Measurements from ENCODE around the gene PRKACA.

The PRKACA gene

GRCh38 chr19:14138576-14139265 lies 21.2 kb upstream of the PRKACA start:
- no peak for TF ChIP-seq NFRKB (IDR thresholded peaks at IDR 0.05)
- no peak for TF ChIP-seq BHLHE40 (IDR thresholded peaks at IDR 0.05; ENCODE audit: borderline replicate concordance)
- TF ChIP-seq CTBP1 (IDR thresholded peaks at IDR 0.05; ENCODE audit: borderline replicate concordance), result no peak
- no peak for TF ChIP-seq SP1 (IDR thresholded peaks at IDR 0.05)
- TF ChIP-seq ZNF384 (IDR thresholded peaks at IDR 0.05), result no peak
- no peak for TF ChIP-seq L3MBTL2 (conservative IDR thresholded peaks at IDR 0.05)
- TF ChIP-seq PKNOX1 (IDR thresholded peaks at IDR 0.05), result peak; percentile 52; the same call in 1 of the 2 replicates
- no peak for TF ChIP-seq HDGF (IDR thresholded peaks at IDR 0.05; ENCODE audit: borderline replicate concordance)
- TF ChIP-seq FOXK2 (IDR thresholded peaks at IDR 0.05), result no peak
- ChIA-PET POLR2A (no interaction called here), CTCF (interaction anchor here (1.4 kb wide), 1 partner anchor 9 kb away, joined by 9 read pairs; no protein-coding TSS in a partner anchor)
- DNase-seq (ENCODE audit: extremely low spot score), result no peak

GRCh38 chr19:14136509-14137281 lies 19.1 kb upstream of the PRKACA start, which contains the start of gene ASF1B:
Gene ASF1B (minus strand): TSS chr19:14136589. CDS start chr19:14136456, 133 bp downstream.
- TF ChIP-seq FOXK2 (IDR thresholded peaks at IDR 0.05) (no peak), ELF4 (IDR thresholded peaks at IDR 0.05) (peak; percentile 65), HDGF (IDR thresholded peaks at IDR 0.05; ENCODE audit: borderline replicate concordance) (no peak), ARNT (IDR thresholded peaks at IDR 0.05) (no peak), PKNOX1 (IDR thresholded peaks at IDR 0.05) (peak; percentile 99), SUZ12 (IDR thresholded peaks at IDR 0.05) (no peak), L3MBTL2 (conservative IDR thresholded peaks at IDR 0.05) (peak; percentile 96), CTBP1 (IDR thresholded peaks at IDR 0.05; ENCODE audit: borderline replicate concordance) (peak; percentile 80), SP1 (IDR thresholded peaks at IDR 0.05) (no peak)
- POLR2A ChIA-PET, result interaction anchor here (0.6 to 2.3 kb wide), 37 partner anchors 8 to 389 kb away, joined by 3 to 18 read pairs (median 4); partner anchors contain the start of genes MISP3 and ZSWIM4
- peak; percentile 92 for DNase-seq (ENCODE audit: extremely low spot score)
- CTCF ChIA-PET, result interaction anchor here (0.6 to 1.4 kb wide), 22 partner anchors 9 to 970 kb away, joined by 3 to 10 read pairs (median 3); partner anchors contain the start of genes IL27RA, MISP3 and SYDE1

- ChIA-PET POLR2A (interaction anchor here (0.7 to 2.3 kb wide), 19 partner anchors 8 to 389 kb away, joined by 3 to 18 read pairs (median 5); partner anchors contain the start of gene MISP3), CTCF (interaction anchor here (0.5 to 1.4 kb wide), 17 partner anchors 9 to 527 kb away, joined by 3 to 10 read pairs (median 3); partner anchors contain the start of genes IL27RA and MISP3)
- no peak for TF ChIP-seq BHLHE40 (IDR thresholded peaks at IDR 0.05; ENCODE audit: borderline replicate concordance)
- no peak for TF ChIP-seq ELF4 (IDR thresholded peaks at IDR 0.05)
- TF ChIP-seq CTBP1 (IDR thresholded peaks at IDR 0.05; ENCODE audit: borderline replicate concordance), result no peak
- TF ChIP-seq TARDBP (IDR thresholded peaks at IDR 0.05), result no peak
- no peak for TF ChIP-seq SP1 (IDR thresholded peaks at IDR 0.05)
- no peak for TF ChIP-seq ZNF384 (IDR thresholded peaks at IDR 0.05)
- TF ChIP-seq HDGF (IDR thresholded peaks at IDR 0.05; ENCODE audit: borderline replicate concordance), result no peak
- no peak for TF ChIP-seq FOXM1 (IDR thresholded peaks at IDR 0.05; ENCODE audit: borderline replicate concordance)
- TF ChIP-seq LEF1 (IDR thresholded peaks at IDR 0.05; ENCODE audit: borderline replicate concordance), result no peak
- peak; percentile 44 for DNase-seq (ENCODE audit: extremely low spot score)
These were observed 18.5 kb upstream of the PRKACA start for GRCh38 chr19:14135985-14136508.

- POLR2A ChIA-PET, result interaction anchor here (0.8 to 2.3 kb wide), 6 partner anchors 15 to 300 kb away, joined by 3 to 15 read pairs (median 6); partner anchors contain the start of gene MISP3
- TF ChIP-seq BHLHE40 (IDR thresholded peaks at IDR 0.05; ENCODE audit: borderline replicate concordance) (no peak), ZNF384 (IDR thresholded peaks at IDR 0.05) (no peak), SP1 (IDR thresholded peaks at IDR 0.05) (no peak), FOXM1 (IDR thresholded peaks at IDR 0.05; ENCODE audit: borderline replicate concordance) (no peak), TARDBP (IDR thresholded peaks at IDR 0.05) (no peak), ELF4 (IDR thresholded peaks at IDR 0.05) (no peak), ARNT (IDR thresholded peaks at IDR 0.05) (no peak), CTBP1 (IDR thresholded peaks at IDR 0.05; ENCODE audit: borderline replicate concordance) (no peak), HDGF (IDR thresholded peaks at IDR 0.05; ENCODE audit: borderline replicate concordance) (no peak), L3MBTL2 (conservative IDR thresholded peaks at IDR 0.05) (no peak), PKNOX1 (IDR thresholded peaks at IDR 0.05) (no peak), LEF1 (IDR thresholded peaks at IDR 0.05; ENCODE audit: borderline replicate concordance) (no peak)
- CTCF ChIA-PET, result interaction anchor here (0.5 to 0.6 kb wide), 2 partner anchors 15 to 119 kb away, joined by 3 read pairs; no protein-coding TSS in a partner anchor
- no peak for DNase-seq (ENCODE audit: extremely low spot score)
These were observed 17.8 kb upstream of the PRKACA start for GRCh38 chr19:14135355-14135754.

- POLR2A ChIA-PET, result interaction anchor here (1.2 to 1.5 kb wide), 2 partner anchors 9 to 10 kb away, joined by 3 to 4 read pairs; partner anchors contain the start of genes ASF1B and PRKACA
These were observed 10.5 kb upstream of the PRKACA start for GRCh38 chr19:14127929-14128509.

More at GRCh38 chr19:14127929-14128509, 10.5 kb upstream of the PRKACA start:
- CTCF ChIA-PET, result no interaction called here
- TF ChIP-seq LEF1 (IDR thresholded peaks at IDR 0.05; ENCODE audit: borderline replicate concordance) (no peak), PKNOX1 (IDR thresholded peaks at IDR 0.05) (peak; percentile 63)
- DNase-seq (ENCODE audit: extremely low spot score), result no peak
